Thyroid gland (tissue), 4 donors: ENCODE data around the gene BRD2.

ENCODE experiments used
- CTCF ChIP-seq, 6 experiments: fragments of 200-600 bp in 3 of 6; fragments of 450-650 bp in 3 of 6; sonication (generic) in 3 of 6; IDR thresholded peaks; one replicate each; pipeline ENCODE4 v1.5.1; 2016 to 2019; ENCODE audit warnings: antibody characterized with exemption in 6 of 6, mild to moderate bottlenecking in 2 of 6, inconsistent platforms in 1 of 6, moderate library complexity in 1 of 6
- POLR2A ChIP-seq, 2 donors: fragments of 450-650 bp; IDR thresholded peaks; one replicate each; pipeline ENCODE4 v1.6.1; 2017; ENCODE audit warnings: antibody characterized with exemption in 2 of 2, mild to moderate bottlenecking in 2 of 2, moderate library complexity in 1 of 2

- TF ChIP-seq CTCF (IDR thresholded peaks at IDR 0.05) (no peak), POLR2A (IDR thresholded peaks at IDR 0.05) (no peak)
These were observed 14.1 kb upstream of the BRD2 start for GRCh38 chr6:32954267-32954666.
